HL-60 (cell line): ENCODE measurements around the gene MAEA.

ENCODE experiments used
- GABPA ChIP-seq: IDR thresholded peaks from 2 replicates; pipeline ENCODE4 v1.6.1; 2012; ENCODE audit warnings: low read depth
- POLR2AphosphoS5 ChIP-seq: IDR thresholded peaks from 2 replicates; pipeline ENCODE4 v1.6.1; 2012; ENCODE audit warnings: low read depth
- SPI1 ChIP-seq: IDR thresholded peaks from 2 replicates; pipeline ENCODE4 v1.6.1; 2012; ENCODE audit warnings: low read depth, mild to moderate bottlenecking, borderline replicate concordance
- TF ChIP-seq, protein P1 (sequence below): IDR thresholded peaks from one replicate; pipeline ENCODE4 v1.5.1; 2011; ENCODE audit warnings: low read length, control low read depth, inconsistent platforms; ENCODE audit not compliant: insufficient read depth
- TF ChIP-seq, protein P2 (sequence below): IDR thresholded peaks from 2 replicates; pipeline ENCODE4 v1.6.1; 2012; ENCODE audit warnings: low read depth; ENCODE audit not compliant: insufficient replicate concordance

- no peak for TF ChIP-seq POLR2AphosphoS5
- TF ChIP-seq, protein P1, sequence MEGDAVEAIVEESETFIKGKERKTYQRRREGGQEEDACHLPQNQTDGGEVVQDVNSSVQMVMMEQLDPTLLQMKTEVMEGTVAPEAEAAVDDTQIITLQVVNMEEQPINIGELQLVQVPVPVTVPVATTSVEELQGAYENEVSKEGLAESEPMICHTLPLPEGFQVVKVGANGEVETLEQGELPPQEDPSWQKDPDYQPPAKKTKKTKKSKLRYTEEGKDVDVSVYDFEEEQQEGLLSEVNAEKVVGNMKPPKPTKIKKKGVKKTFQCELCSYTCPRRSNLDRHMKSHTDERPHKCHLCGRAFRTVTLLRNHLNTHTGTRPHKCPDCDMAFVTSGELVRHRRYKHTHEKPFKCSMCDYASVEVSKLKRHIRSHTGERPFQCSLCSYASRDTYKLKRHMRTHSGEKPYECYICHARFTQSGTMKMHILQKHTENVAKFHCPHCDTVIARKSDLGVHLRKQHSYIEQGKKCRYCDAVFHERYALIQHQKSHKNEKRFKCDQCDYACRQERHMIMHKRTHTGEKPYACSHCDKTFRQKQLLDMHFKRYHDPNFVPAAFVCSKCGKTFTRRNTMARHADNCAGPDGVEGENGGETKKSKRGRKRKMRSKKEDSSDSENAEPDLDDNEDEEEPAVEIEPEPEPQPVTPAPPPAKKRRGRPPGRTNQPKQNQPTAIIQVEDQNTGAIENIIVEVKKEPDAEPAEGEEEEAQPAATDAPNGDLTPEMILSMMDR = no peak
- TF ChIP-seq, protein P2, sequence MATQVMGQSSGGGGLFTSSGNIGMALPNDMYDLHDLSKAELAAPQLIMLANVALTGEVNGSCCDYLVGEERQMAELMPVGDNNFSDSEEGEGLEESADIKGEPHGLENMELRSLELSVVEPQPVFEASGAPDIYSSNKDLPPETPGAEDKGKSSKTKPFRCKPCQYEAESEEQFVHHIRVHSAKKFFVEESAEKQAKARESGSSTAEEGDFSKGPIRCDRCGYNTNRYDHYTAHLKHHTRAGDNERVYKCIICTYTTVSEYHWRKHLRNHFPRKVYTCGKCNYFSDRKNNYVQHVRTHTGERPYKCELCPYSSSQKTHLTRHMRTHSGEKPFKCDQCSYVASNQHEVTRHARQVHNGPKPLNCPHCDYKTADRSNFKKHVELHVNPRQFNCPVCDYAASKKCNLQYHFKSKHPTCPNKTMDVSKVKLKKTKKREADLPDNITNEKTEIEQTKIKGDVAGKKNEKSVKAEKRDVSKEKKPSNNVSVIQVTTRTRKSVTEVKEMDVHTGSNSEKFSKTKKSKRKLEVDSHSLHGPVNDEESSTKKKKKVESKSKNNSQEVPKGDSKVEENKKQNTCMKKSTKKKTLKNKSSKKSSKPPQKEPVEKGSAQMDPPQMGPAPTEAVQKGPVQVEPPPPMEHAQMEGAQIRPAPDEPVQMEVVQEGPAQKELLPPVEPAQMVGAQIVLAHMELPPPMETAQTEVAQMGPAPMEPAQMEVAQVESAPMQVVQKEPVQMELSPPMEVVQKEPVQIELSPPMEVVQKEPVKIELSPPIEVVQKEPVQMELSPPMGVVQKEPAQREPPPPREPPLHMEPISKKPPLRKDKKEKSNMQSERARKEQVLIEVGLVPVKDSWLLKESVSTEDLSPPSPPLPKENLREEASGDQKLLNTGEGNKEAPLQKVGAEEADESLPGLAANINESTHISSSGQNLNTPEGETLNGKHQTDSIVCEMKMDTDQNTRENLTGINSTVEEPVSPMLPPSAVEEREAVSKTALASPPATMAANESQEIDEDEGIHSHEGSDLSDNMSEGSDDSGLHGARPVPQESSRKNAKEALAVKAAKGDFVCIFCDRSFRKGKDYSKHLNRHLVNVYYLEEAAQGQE = no peak
- TF ChIP-seq SPI1 = no peak
- TF ChIP-seq GABPA = no peak
Observed at GRCh38 chr4:1349359-1350168, 59.9 kb downstream of the MAEA start.
